Measurements from ENCODE around the gene HLCS. TPM values are rescaled to one million over a fixed set of nuclear protein-coding genes. Genes with fewer than 3 reads are reported as not detected.

Gene HLCS
- total RNA-seq, 1 donor from 2014 or later: 14.8 TPM

GRCh38 chr21:36861595-36862323, 104.7 kb downstream of the HLCS start:
- Mint-ChIP-seq H3K4me3 (no peak overlapping the region), H3K27ac (peak overlapping the region; percentile 0), H3K36me3 (no peaks in the 10 kb centered on the region), H3K27me3 (no peaks in the 10 kb centered on the region), H3K4me1 (ENCODE audit: unreplicated experiment) (peaks cover 12% of the 10 kb centered on the region), H3K9me3 (no peaks in the 10 kb centered on the region)
- no peak for DNase-seq (ENCODE audit: extremely low spot score, unreplicated experiment)
- TF ChIP-seq, protein P1, sequence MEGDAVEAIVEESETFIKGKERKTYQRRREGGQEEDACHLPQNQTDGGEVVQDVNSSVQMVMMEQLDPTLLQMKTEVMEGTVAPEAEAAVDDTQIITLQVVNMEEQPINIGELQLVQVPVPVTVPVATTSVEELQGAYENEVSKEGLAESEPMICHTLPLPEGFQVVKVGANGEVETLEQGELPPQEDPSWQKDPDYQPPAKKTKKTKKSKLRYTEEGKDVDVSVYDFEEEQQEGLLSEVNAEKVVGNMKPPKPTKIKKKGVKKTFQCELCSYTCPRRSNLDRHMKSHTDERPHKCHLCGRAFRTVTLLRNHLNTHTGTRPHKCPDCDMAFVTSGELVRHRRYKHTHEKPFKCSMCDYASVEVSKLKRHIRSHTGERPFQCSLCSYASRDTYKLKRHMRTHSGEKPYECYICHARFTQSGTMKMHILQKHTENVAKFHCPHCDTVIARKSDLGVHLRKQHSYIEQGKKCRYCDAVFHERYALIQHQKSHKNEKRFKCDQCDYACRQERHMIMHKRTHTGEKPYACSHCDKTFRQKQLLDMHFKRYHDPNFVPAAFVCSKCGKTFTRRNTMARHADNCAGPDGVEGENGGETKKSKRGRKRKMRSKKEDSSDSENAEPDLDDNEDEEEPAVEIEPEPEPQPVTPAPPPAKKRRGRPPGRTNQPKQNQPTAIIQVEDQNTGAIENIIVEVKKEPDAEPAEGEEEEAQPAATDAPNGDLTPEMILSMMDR (conservative IDR thresholded peaks at IDR 0.05): no peak

GRCh38 chr21:36860736-36861594, 105.5 kb downstream of the HLCS start:
- Mint-ChIP-seq H3K27me3 (peaks cover 4% of the 10 kb centered on the region), H3K9me3 (no peaks in the 10 kb centered on the region), H3K27ac (peak overlapping the region; percentile 0), H3K4me1 (ENCODE audit: unreplicated experiment) (peaks cover 10% of the 10 kb centered on the region), H3K4me3 (no peak overlapping the region), H3K36me3 (peaks cover 4% of the 10 kb centered on the region)
- TF ChIP-seq, protein P1 (conservative IDR thresholded peaks at IDR 0.05): no peak
- no peak for DNase-seq (ENCODE audit: extremely low spot score, unreplicated experiment)

GRCh38 chr21:36859744-36860501, 106.5 kb downstream of the HLCS start:
- Mint-ChIP-seq H3K9me3 (no peaks in the 10 kb centered on the region), H3K27ac (peak overlapping the region; percentile 36), H3K4me3 (no peak overlapping the region), H3K27me3 (peaks cover 4% of the 10 kb centered on the region), H3K4me1 (ENCODE audit: unreplicated experiment) (peaks cover 7% of the 10 kb centered on the region), H3K36me3 (peaks cover 4% of the 10 kb centered on the region)
- TF ChIP-seq, protein P1 (conservative IDR thresholded peaks at IDR 0.05): no peak
- no peak for DNase-seq (ENCODE audit: extremely low spot score, unreplicated experiment)

DNA sequence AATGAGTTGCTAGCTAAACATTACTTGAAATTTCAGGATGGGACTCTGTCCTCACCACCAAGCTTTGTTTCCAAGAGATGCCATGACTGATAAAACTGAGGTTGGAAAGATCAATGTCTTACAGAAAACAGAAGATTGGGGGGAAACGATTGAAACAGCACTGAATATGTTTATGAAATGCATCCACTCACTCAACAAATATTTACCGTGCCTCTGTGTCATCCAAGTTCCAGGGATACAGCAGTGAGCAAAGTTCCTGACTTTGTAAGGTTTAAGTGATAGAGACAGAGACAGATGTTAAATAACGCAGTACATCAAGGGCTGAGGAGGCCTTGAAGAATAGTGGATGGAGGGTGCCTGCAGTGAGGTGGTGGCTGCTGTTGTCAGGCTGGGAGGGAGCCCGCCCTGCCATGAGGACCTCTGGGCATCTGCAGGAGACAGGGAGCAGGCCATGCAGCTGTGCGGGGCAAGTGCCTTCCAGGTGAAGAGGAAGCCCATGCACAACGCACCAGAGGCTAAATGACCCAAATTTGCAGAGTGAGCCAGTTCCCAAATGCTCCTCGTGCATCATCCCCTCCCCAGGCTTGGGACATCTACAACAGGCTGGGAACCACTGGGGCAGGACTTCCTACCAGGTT, 108.0 kb downstream of the HLCS start:
- TF ChIP-seq, protein P1 (conservative IDR thresholded peaks at IDR 0.05): no peak
- Mint-ChIP-seq H3K36me3 (peaks cover 4% of the 10 kb centered on the region), H3K4me3 (no peak overlapping the region), H3K9me3 (no peaks in the 10 kb centered on the region), H3K27ac (no peak overlapping the region), H3K4me1 (ENCODE audit: unreplicated experiment) (peaks cover 7% of the 10 kb centered on the region), H3K27me3 (peaks cover 4% of the 10 kb centered on the region)
- no peak for DNase-seq (ENCODE audit: extremely low spot score, unreplicated experiment)

DNA sequence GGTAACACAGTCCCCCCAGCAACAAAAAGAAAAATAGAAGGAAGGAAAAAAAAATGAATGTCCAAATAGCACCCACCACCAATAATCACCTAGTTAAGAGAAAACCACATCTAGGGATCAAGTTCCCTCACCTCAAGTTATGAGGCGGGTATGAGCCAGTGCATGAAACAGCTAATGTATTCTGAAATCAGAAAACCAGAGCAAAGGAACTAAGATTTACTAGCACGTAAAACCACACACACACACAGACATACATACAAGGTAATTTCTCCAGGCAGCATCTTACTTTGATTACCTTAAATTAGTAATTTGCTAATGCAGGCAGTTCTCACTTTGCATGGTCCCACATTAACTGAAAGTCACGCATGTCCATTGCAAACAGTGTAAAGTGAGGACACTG, 109.8 kb downstream of the HLCS start:
- Mint-ChIP-seq H3K36me3 (peaks cover 4% of the 10 kb centered on the region), H3K9me3 (no peaks in the 10 kb centered on the region), H3K4me1 (ENCODE audit: unreplicated experiment) (no peaks in the 10 kb centered on the region), H3K27me3 (peaks cover 4% of the 10 kb centered on the region), H3K4me3 (no peak overlapping the region), H3K27ac (no peak overlapping the region)
- no peak for DNase-seq (ENCODE audit: extremely low spot score, unreplicated experiment)
- TF ChIP-seq, protein P1 (conservative IDR thresholded peaks at IDR 0.05): no peak

Measured in type B pancreatic cell (in vitro differentiated cells).